Keratinocyte (primary cell): ENCODE measurements around the gene OR5AL1. TPM values are rescaled to one million over a fixed set of nuclear protein-coding genes. Genes with fewer than 3 reads are reported as not detected.

Source experiments
- DNase-seq: peaks from one replicate; pipeline ENCODE4 v3.0.0-alpha.2; 2011; ENCODE audit warnings: low read depth, missing footprints, low spot score
- FAIRE-seq: peaks from 2 replicates; lab custom pipeline; 2011; peaks lifted over from hg19 to GRCh38; lab: Jason Lieb, UNC
- H2AFZ ChIP-seq: 2 replicates; pipeline ENCODE4 v1.6.0; 2012; ENCODE audit warnings: low read length, control low read depth, inconsistent platforms; ENCODE audit not compliant: control insufficient read depth
- H3K27ac ChIP-seq: 2 replicates; pipeline ENCODE4 v1.5.1; 2011; ENCODE audit warnings: low read length; ENCODE audit not compliant: control insufficient read depth, insufficient read depth
- H3K27me3 ChIP-seq: 3 replicates; pipeline ENCODE4 v1.6.0; 2011; ENCODE audit warnings: low read length; ENCODE audit not compliant: control insufficient read depth, insufficient read depth; ENCODE audit errors: extremely low read depth
- H3K36me3 ChIP-seq, 2 experiments: 2 replicates in 1 of 2; 3 replicates in 1 of 2; pipeline ENCODE4 v1.5.1; 2011; ENCODE audit warnings: low read length in 2 of 2, mild to moderate bottlenecking in 1 of 2; ENCODE audit not compliant: control insufficient read depth in 2 of 2, insufficient read depth in 2 of 2; ENCODE audit errors: extremely low read depth in 1 of 2
- H3K4me1 ChIP-seq: 3 replicates; pipeline ENCODE4 v1.5.1; 2011; ENCODE audit warnings: low read length; ENCODE audit not compliant: control insufficient read depth, insufficient read depth; ENCODE audit errors: extremely low read depth
- H3K4me2 ChIP-seq: 3 replicates; pipeline ENCODE4 v1.6.0; 2011; ENCODE audit warnings: low read depth, low read length; ENCODE audit not compliant: control insufficient read depth, insufficient read depth; ENCODE audit errors: extremely low read depth
- H3K4me3 ChIP-seq, 3 experiments: fragments of 200-600 bp in 1 of 3; sonication (generic) in 1 of 3; 2 replicates in 2 of 3; 3 replicates in 1 of 3; pipeline ENCODE4 v1.5.1; 2011 to 2016; ENCODE audit warnings: low read length in 3 of 3, mild to moderate bottlenecking in 3 of 3, control low read depth in 2 of 3, inconsistent platforms in 1 of 3, low read depth in 1 of 3, mixed read lengths in 1 of 3, mixed run types in 1 of 3, moderate library complexity in 1 of 3; ENCODE audit not compliant: control insufficient read depth in 2 of 3, insufficient read depth in 2 of 3; ENCODE audit errors: extremely low read depth in 1 of 3
- H3K79me2 ChIP-seq: 2 replicates; pipeline ENCODE4 v1.6.0; 2012; ENCODE audit warnings: low read length; ENCODE audit not compliant: control insufficient read depth, insufficient read depth
- H3K9ac ChIP-seq: 3 replicates; pipeline ENCODE4 v1.6.0; 2011; ENCODE audit warnings: low read length; ENCODE audit not compliant: control insufficient read depth, insufficient read depth; ENCODE audit errors: extremely low read depth
- H3K9me1 ChIP-seq: 3 replicates; pipeline ENCODE4 v1.6.0; 2011; ENCODE audit warnings: low read length; ENCODE audit not compliant: control insufficient read depth, insufficient read depth; ENCODE audit errors: extremely low read depth
- H3K9me3 ChIP-seq: 2 replicates; pipeline ENCODE4 v1.5.1; 2012; ENCODE audit warnings: low read depth, low read length; ENCODE audit not compliant: control insufficient read depth
- H4K20me1 ChIP-seq: 3 replicates; pipeline ENCODE4 v1.6.0; 2011; ENCODE audit warnings: low read length; ENCODE audit not compliant: control insufficient read depth, insufficient read depth; ENCODE audit errors: extremely low read depth
- EZH2 ChIP-seq: IDR thresholded peaks from one replicate; pipeline ENCODE4 v1.6.1; 2012; ENCODE audit warnings: inconsistent platforms, mild to moderate bottlenecking, low read length, moderate library complexity
- dilution Hi-C: fragments of 300-500 bp; cut with MboI; formaldehyde crosslinking; loops from one replicate; pipeline ENCODE4 v1.7.0; 2020; ENCODE audit warnings: low sequenced_read_pairs; ENCODE audit not compliant: extremely low pct_ligation_motif_present
- polyA plus RNA-seq, 5 experiments: library from polyadenylated mRNA; depleted of rRNA in 3 of 5; stranded (reverse) in 3 of 5; stranded (forward) in 1 of 5; unstranded in 1 of 5; fragments of >200 nt; gene quantifications; 1 replicate in 1 of 5; 2 replicates in 3 of 5; 3 replicates in 1 of 5; pipeline versions ENCODE4 v1.2.1 to v1.2.3, GENCODE V29; 2011 to 2012; ENCODE audit warnings: missing spikeins in 2 of 5, low read depth in 1 of 5, low replicate concordance in 1 of 5
- TF ChIP-seq, protein P1 (sequence below), 3 experiments: IDR thresholded peaks in 1 of 3; conservative IDR thresholded peaks in 1 of 3; optimal IDR thresholded peaks in 1 of 3; 2 replicates in 2 of 3; 3 replicates in 1 of 3; pipeline versions ENCODE3 to v1.5.1; 2011; ENCODE audit warnings: low read length in 3 of 3, mild to moderate bottlenecking in 3 of 3, moderate library complexity in 2 of 3, control low read depth in 1 of 3, inconsistent platforms in 1 of 3; ENCODE audit not compliant: insufficient read depth in 2 of 3; ENCODE audit errors: extremely low read depth in 1 of 3

OR5AL1 gene
- polyA plus RNA-seq, 1 donor (not counting 4 experiments of a cell fraction or from before 2014, with no cell fraction given): not detected

GRCh38 chr11:56410801-56411200 lies 1.7 kb upstream of the OR5AL1 start:
- Histone ChIP-seq H3K4me3 (no peak overlapping the region), H3K4me2 (no peak overlapping the region), H3K4me1 (no peaks in the 10 kb centered on the region), H3K9me3 (no peaks in the 10 kb centered on the region), H3K36me3 (no peaks in the 10 kb centered on the region), H3K27me3 (no peaks in the 10 kb centered on the region), H3K9ac (no peak overlapping the region), H2AFZ (no peak overlapping the region), H4K20me1 (no peaks in the 10 kb centered on the region), H3K9me1 (no peaks in the 10 kb centered on the region), H3K79me2 (no peaks in the 10 kb centered on the region), H3K27ac (no peak overlapping the region)
- dilution Hi-C loops: no loop called here
- TF ChIP-seq, protein P1, sequence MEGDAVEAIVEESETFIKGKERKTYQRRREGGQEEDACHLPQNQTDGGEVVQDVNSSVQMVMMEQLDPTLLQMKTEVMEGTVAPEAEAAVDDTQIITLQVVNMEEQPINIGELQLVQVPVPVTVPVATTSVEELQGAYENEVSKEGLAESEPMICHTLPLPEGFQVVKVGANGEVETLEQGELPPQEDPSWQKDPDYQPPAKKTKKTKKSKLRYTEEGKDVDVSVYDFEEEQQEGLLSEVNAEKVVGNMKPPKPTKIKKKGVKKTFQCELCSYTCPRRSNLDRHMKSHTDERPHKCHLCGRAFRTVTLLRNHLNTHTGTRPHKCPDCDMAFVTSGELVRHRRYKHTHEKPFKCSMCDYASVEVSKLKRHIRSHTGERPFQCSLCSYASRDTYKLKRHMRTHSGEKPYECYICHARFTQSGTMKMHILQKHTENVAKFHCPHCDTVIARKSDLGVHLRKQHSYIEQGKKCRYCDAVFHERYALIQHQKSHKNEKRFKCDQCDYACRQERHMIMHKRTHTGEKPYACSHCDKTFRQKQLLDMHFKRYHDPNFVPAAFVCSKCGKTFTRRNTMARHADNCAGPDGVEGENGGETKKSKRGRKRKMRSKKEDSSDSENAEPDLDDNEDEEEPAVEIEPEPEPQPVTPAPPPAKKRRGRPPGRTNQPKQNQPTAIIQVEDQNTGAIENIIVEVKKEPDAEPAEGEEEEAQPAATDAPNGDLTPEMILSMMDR (optimal IDR thresholded peaks at IDR 0.05 in 1 of 3, IDR thresholded peaks at IDR 0.05 in 1 of 3, conservative IDR thresholded peaks at IDR 0.05 in 1 of 3; ENCODE audit: extremely low read depth in 1 of 3, insufficient read depth in 2 of 3, low read length in 3 of 3): no peak
- no peak for TF ChIP-seq EZH2
- FAIRE-seq (no peak), DNase-seq (no peak)

DNA sequence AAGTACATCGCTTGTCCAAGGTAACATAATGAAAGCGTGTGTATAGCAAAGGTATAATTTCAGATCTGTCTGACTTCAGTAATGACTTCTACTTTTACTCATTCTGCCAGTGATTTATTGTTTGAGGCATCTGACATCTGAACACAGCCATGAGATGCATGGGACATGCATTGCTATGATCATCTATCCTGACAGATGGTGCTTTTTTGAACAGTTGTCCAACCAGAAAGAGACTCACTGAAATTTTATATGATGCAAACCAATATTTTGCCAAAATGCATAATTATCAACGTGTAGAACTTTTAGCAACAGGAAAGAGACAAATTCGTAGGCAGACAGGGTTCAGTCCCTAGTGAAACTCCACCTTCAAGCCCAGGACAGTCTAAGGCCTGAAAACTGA lies 41.0 kb downstream of the OR5AL1 start:
- no peaks in the 10 kb centered on the region for H3K9me1 ChIP-seq
- no peaks in the 10 kb centered on the region for H3K9me3 ChIP-seq
- no peaks in the 10 kb centered on the region for H3K36me3 ChIP-seq
- no peak overlapping the region for H2AFZ ChIP-seq
- no peak for TF ChIP-seq EZH2
- TF ChIP-seq, protein P1 (optimal IDR thresholded peaks at IDR 0.05 in 1 of 3, IDR thresholded peaks at IDR 0.05 in 1 of 3, conservative IDR thresholded peaks at IDR 0.05 in 1 of 3; ENCODE audit: extremely low read depth in 1 of 3, insufficient read depth in 2 of 3, low read length in 3 of 3): no peak
- H3K27me3 ChIP-seq: no peaks in the 10 kb centered on the region
- H3K79me2 ChIP-seq: no peaks in the 10 kb centered on the region
- FAIRE-seq (no peak), DNase-seq (no peak)
- dilution Hi-C loops: no loop called here
- no peak overlapping the region for H3K4me2 ChIP-seq
- H3K27ac ChIP-seq: no peak overlapping the region
- H3K4me1 ChIP-seq: no peaks in the 10 kb centered on the region
- no peak overlapping the region for H3K9ac ChIP-seq
- H4K20me1 ChIP-seq: no peaks in the 10 kb centered on the region
- no peak overlapping the region for H3K4me3 ChIP-seq
